HG03060 (cell line): ENCODE data around the gene SCEL.

Source experiments
- ATAC-seq: cut with Tn5 transposase; IDR thresholded peaks from one replicate; pipeline ENCODE4 v1.9.1; 2021; ENCODE audit warnings: low read depth, moderate number of reproducible peaks; ENCODE audit not compliant: unreplicated experiment

SCEL gene

GRCh38 chr13:77519808-77520207, 15.7 kb upstream of the SCEL start:
- ATAC-seq: no peak

GRCh38 chr13:77521194-77521593, 14.3 kb upstream of the SCEL start:
- ATAC-seq: no peak

GRCh38 chr13:77521595-77522367, 13.7 kb upstream of the SCEL start:
- ATAC-seq: no peak

GRCh38 chr13:77522444-77522843, 13.1 kb upstream of the SCEL start:
- no peak for ATAC-seq

DNA sequence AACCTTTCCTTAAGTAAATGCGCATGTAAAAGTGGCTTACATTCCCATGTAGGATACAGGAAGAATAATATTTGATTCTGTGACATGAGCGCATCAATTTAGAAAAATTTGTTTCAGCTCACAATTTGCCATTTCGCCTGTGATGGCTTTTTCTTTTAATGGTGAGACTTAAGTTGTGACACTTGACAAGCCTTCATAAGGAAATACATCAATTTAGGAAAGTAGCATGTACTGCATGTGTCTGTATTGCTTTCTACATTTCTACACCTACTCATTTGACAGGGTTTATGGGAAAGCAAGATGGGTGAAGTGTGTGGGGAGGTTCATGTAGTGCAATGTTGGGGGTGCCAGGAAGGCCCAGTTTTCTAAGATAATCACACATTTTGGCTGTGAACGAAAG, 12.1 kb upstream of the SCEL start:
- ATAC-seq: no peak

GRCh38 chr13:77523834-77524728, 11.4 kb upstream of the SCEL start:
- no peak for ATAC-seq

- ATAC-seq: no peak
These were observed 7.1 kb upstream of the SCEL start for GRCh38 chr13:77528414-77528813.

GRCh38 chr13:77528834-77529500, 6.5 kb upstream of the SCEL start:
- ATAC-seq: peak; percentile 87

DNA sequence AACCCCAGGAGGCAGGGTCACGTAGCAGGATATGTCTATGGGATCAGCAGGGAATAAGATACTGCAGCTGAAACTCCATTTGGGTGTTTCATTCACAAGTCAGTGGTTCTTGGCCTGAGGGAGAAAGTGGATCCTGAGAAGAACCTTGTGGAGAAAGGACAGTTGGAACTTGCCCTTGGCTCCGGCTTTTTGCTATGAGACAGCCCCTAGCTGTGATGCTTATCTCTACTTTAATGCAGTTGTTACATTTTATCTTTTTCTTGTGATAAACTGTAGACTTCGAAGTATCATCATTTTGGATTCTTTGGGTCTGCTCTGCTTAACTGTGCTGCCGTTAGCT, 6.0 kb upstream of the SCEL start:
- ATAC-seq: no peak

- ATAC-seq: no peak
These were observed 4.6 kb upstream of the SCEL start for GRCh38 chr13:77530875-77531274.

DNA sequence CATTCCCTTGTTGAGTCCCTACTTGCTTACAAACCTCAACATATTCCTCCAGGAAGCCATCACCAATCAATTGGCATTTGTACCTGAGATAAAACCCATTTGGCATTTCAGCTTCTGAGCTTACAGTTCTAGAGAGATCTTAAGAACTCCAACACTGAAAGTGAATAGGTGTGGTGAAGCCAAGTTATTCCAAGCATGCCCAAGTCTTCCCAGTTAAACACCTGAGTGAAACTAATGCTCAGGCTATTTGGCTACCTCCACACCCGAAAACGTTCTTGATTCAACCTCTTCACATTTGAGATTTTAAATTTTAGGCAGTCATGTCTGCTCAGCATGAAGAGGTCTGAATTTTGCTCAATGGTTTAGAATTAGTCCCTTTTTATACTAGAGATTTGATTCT, 2.5 kb upstream of the SCEL start:
- no peak for ATAC-seq

- no peak for ATAC-seq
These were observed 1.4 kb upstream of the SCEL start for GRCh38 chr13:77533875-77534788.

DNA sequence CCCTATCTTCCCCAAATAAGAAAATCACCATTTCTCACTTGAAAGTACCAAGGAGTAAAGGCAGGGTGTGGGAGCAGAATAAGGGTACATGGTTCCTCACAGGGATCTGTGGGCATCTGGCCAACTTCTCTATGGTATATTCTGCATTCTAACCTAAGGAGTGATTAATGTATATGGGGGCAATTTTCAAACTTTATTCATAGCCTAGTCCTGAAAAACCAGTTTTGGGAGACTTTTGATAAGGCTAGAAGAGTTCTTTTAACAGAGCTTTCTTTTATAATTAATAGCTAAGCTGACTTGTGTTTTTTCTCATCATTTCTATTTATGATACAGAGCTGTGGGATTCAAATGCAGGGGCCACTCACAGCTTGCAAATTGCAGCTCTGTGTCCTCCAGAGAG, 852 bp downstream of the SCEL start:
- ATAC-seq: no peak

DNA sequence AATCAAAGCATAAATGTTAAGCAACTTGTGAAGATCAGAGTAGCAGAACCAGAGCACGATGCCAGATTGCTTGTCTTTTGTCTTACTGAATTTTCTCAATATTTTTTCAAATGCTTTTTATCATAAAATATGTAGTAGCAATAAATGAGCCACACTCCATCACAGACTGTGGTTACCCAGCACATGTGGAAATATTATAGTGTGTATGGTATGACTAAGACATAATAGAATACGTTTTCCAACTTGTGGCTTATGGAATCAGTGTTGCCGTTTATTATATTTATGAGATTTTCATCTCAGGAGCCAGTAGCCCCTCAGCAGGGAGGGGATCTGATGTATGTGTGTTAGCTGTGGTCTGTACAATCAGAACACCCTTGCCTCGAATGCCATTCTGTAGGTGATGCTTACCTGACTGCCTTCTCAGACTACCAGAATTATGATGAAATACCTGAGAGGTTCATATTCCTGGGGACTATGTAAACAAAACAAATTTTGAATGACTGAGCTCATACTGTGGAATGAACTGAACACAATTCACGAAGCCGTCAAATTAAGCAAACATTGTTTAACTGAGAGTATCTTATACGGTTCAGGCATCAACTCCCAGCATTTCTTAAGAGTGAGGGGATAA, 1.9 kb downstream of the SCEL start:
- no peak for ATAC-seq

GRCh38 chr13:77543711-77544110, 8.2 kb downstream of the SCEL start:
- no peak for ATAC-seq

GRCh38 chr13:77544355-77544754, 8.8 kb downstream of the SCEL start:
- no peak for ATAC-seq

DNA sequence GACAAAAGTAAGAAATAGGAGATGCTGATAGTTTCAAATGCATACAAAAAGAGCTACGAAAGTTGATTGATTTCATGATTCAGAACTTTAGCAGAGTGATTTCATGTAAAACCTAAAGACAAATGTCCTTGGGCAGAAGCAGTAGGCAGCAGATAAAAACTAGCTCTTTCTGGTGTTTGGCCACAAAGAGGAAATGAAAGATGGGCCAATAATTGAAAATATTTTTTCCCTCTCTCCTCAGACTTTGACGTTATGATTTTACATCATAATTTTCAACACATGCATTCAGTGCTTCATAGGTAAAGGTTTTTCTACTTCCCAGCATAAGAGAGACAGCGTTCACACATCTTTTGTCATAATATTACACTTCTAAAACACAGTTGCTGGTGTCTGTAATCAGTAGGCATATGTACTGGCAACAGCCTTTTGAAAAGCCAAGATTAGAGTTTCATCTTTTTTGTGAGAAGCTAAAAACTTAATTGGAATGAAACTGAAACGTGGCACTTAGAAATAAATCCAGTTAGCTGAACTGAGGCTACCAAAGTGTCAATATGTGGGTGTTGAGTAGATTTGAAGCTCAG, 9.3 kb downstream of the SCEL start:
- ATAC-seq: no peak

DNA sequence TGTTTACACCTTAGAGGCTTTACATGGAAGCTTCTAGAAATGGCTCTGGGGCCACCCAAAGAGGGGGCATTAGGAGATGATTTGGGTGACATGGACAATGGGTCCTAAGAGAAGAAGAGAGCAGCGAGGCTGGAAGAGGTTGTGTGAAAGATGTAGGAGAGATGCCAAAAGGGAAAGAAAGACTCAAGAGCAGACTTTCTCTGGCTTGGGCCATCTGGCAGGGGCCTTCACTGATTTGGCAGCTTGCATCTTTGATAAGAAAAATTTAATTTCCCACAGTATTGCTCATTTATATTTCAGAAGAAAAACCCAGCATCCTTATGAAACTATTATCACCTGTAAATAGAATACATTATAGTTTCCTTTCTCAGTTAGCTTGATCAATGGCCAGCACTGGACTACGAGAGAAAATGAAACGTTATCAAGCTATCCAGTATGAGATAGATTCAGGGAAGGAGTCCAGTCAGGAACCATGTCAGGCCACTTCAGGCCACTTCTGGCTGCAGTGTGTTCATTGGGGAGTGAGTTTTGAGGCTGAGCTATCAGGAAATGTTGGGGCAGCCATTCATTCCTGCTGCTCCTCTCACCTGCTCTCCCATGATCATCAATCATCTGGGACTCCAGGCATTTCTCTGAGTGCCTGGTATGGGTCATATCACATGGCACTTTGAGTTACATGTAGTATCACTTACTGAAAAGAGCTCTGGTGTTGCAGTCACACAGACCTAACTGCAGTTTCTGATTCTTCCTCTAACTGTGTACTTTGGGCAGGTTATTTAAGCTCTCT, 10.3 kb downstream of the SCEL start:
- no peak for ATAC-seq

DNA sequence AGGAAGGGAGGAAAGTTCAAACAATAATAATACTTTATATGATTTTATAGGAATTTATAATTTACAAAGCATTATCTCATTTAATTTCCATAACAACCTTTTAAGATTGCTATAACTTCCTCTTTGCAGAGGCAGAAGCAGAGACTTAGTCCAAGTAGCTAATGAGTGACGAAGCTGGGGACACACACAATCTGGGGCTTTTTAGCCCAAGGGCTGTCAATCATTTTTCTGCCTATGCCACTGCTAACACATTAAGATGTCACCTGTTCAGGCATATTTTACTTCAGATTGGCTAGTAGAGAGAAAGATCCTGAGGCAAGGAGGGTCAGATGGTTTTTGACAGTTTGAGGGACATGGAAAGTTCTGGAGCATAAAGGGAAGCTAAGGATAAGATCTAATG, 12.6 kb downstream of the SCEL start:
- peak; percentile 44 for ATAC-seq
